COLO829 (cell line): ENCODE measurements around the gene APCDD1L.

Experiments used
- DNase-seq: peaks from one replicate; pipeline ENCODE4 v3.0.0; 2012; ENCODE audit warnings: low spot score

APCDD1L gene

GRCh38 chr20:58466729-58467571 lies 48.2 kb downstream of the APCDD1L start:
- DNase-seq: no peak

- DNase-seq: no peak
Observed at GRCh38 chr20:58466095-58466708, 49.0 kb downstream of the APCDD1L start.

- DNase-seq: no peak
Observed at GRCh38 chr20:58464838-58465237, 50.4 kb downstream of the APCDD1L start.

GRCh38 chr20:58463256-58463655 lies 51.9 kb downstream of the APCDD1L start:
- DNase-seq: no peak

- DNase-seq: no peak
Observed at GRCh38 chr20:58461899-58462298, 53.3 kb downstream of the APCDD1L start.

GRCh38 chr20:58461104-58461503 lies 54.1 kb downstream of the APCDD1L start:
- DNase-seq: no peak

GRCh38 chr20:58459058-58459750 lies 56.0 kb downstream of the APCDD1L start:
- DNase-seq: no peak

GRCh38 chr20:58458342-58459057 lies 56.7 kb downstream of the APCDD1L start:
- DNase-seq: no peak

- no peak for DNase-seq
Observed at GRCh38 chr20:58457083-58457695, 58.0 kb downstream of the APCDD1L start.

GRCh38 chr20:58454460-58454859 lies 60.7 kb downstream of the APCDD1L start:
- no peak for DNase-seq

- no peak for DNase-seq
Observed at GRCh38 chr20:58453391-58453790, 61.8 kb downstream of the APCDD1L start.

- no peak for DNase-seq
Observed at GRCh38 chr20:58452667-58453255, 62.4 kb downstream of the APCDD1L start.

GRCh38 chr20:58450254-58450653 lies 64.9 kb downstream of the APCDD1L start:
- DNase-seq: no peak

- no peak for DNase-seq
Observed at GRCh38 chr20:58449681-58450221, 65.4 kb downstream of the APCDD1L start.

- no peak for DNase-seq
Observed at GRCh38 chr20:58448958-58449357, 66.2 kb downstream of the APCDD1L start.

GRCh38 chr20:58447511-58448391 lies 67.4 kb downstream of the APCDD1L start:
- peak; percentile 63 for DNase-seq

GRCh38 chr20:58446960-58447265 lies 68.3 kb downstream of the APCDD1L start:
- DNase-seq: no peak

GRCh38 chr20:58446264-58446959 lies 68.8 kb downstream of the APCDD1L start:
- no peak for DNase-seq

- DNase-seq: no peak
Observed at GRCh38 chr20:58444746-58445255, 70.4 kb downstream of the APCDD1L start.

- DNase-seq: no peak
Observed at GRCh38 chr20:58441723-58442122, 73.5 kb downstream of the APCDD1L start.
